Loucy (cell line): Measurements from ENCODE around the gene RALGAPA1.

Experiments used
- H2AFZ ChIP-seq: fragments of 200-600 bp; sonication (generic); 2 replicates; pipeline ENCODE4 v1.6.0; 2016; ENCODE audit warnings: antibody characterized with exemption, mild to moderate bottlenecking, low read length, moderate library complexity
- H3F3A ChIP-seq: fragments of 200-600 bp; 2 replicates; pipeline ENCODE4 v1.6.0; 2016; ENCODE audit warnings: antibody characterized with exemption, low read depth, mild to moderate bottlenecking
- H3K27me3 ChIP-seq: fragments of 200-600 bp; sonication (generic); 2 replicates; pipeline ENCODE4 v1.6.1; 2014; ENCODE audit warnings: low read length, mild to moderate bottlenecking; ENCODE audit not compliant: insufficient read depth, poor library complexity, severe bottlenecking
- H3K36me3 ChIP-seq: fragments of 200-600 bp; sonication (generic); 2 replicates; pipeline ENCODE4 v1.6.1; 2016; ENCODE audit warnings: low read length; ENCODE audit not compliant: insufficient read depth
- H3K4me1 ChIP-seq: fragments of 200-600 bp; sonication (generic); 2 replicates; pipeline ENCODE4 v1.5.1; 2014; ENCODE audit warnings: low read length, mild to moderate bottlenecking; ENCODE audit not compliant: insufficient read depth, poor library complexity, severe bottlenecking
- H3K4me2 ChIP-seq: fragments of 200-600 bp; sonication (generic); 2 replicates; pipeline ENCODE4 v1.6.0; 2014; ENCODE audit warnings: antibody characterized with exemption, low read length, low read depth, mild to moderate bottlenecking; ENCODE audit not compliant: poor library complexity, severe bottlenecking
- H3K4me3 ChIP-seq: fragments of 200-600 bp; sonication (generic); 2 replicates; pipeline ENCODE4 v1.5.1; 2014; ENCODE audit warnings: low read length, mild to moderate bottlenecking, mixed read lengths; ENCODE audit not compliant: poor library complexity, severe bottlenecking
- H3K79me2 ChIP-seq: fragments of 200-600 bp; sonication (generic); 2 replicates; pipeline ENCODE4 v1.6.1; 2014; ENCODE audit warnings: low read length; ENCODE audit not compliant: insufficient read depth
- H3K9ac ChIP-seq: fragments of 200-600 bp; sonication (generic); 2 replicates; pipeline ENCODE4 v1.6.0; 2014; ENCODE audit warnings: mild to moderate bottlenecking, low read depth, low read length, moderate library complexity; ENCODE audit not compliant: poor library complexity, severe bottlenecking
- H3K9me2 ChIP-seq: fragments of 200-600 bp; sonication (generic); replicated peaks from 2 replicates; pipeline ENCODE4 v1.6.1; 2016; ENCODE audit warnings: low read depth, low read length, mixed read lengths
- H3K9me3 ChIP-seq: fragments of 200-600 bp; sonication (generic); 2 replicates; pipeline ENCODE4 v1.6.1; 2014; ENCODE audit warnings: mild to moderate bottlenecking, antibody characterized with exemption, low read length, low read depth; ENCODE audit not compliant: insufficient read depth
- H4K20me1 ChIP-seq: fragments of 200-600 bp; sonication (generic); 2 replicates; pipeline ENCODE4 v1.6.0; 2014; ENCODE audit warnings: antibody characterized with exemption, low read length, mild to moderate bottlenecking; ENCODE audit not compliant: insufficient read depth, poor library complexity, severe bottlenecking
- EZH2phosphoT487 ChIP-seq: fragments of 200-600 bp; IDR thresholded peaks from 2 replicates; pipeline ENCODE4 v1.6.1; 2018; ENCODE audit warnings: antibody characterized with exemption, mild to moderate bottlenecking, moderate library complexity, borderline replicate concordance
- TF ChIP-seq, protein P1 (sequence below): fragments of 200-600 bp; sonication (generic); conservative IDR thresholded peaks from 2 replicates; pipeline ENCODE4 v1.5.1; 2014; ENCODE audit warnings: mild to moderate bottlenecking, antibody characterized with exemption, low read length

Gene RALGAPA1

DNA sequence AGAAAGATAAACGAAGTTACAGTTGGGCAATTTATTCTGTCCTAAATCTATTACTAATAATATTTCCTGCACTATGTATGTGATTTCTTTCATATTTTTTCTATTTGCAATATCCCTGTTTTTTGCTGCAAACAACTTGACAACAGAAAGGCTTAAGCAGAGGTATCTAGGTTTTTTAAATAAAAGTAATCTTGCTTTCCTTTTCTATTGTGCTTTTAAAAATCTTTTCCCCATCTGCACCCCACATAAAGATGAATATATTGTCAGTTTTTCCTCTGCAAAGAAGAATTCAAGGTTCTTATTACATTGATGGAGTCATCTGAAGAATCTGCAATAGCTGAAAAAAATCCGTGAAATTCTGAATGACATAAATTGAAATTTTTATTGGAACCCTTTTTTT is 502 bp upstream of the RALGAPA1 start:
- peaks cover 23% of the 10 kb centered on the region for H3K4me1 ChIP-seq
- 0 out of 2 replicates have a peak, but pooled peaks cover 3% of the 10 kb centered on the region for H3F3A ChIP-seq
- H3K9me2 ChIP-seq, result no peaks in the 10 kb centered on the region
- no peaks in the 10 kb centered on the region for H3K9me3 ChIP-seq
- H3K27me3 ChIP-seq, result no peaks in the 10 kb centered on the region
- H4K20me1 ChIP-seq, result peaks cover 23% of the 10 kb centered on the region
- H3K4me2 ChIP-seq, result peak overlapping the region; percentile 42
- H3K36me3 ChIP-seq, result no peaks in the 10 kb centered on the region
- peak overlapping the region; percentile 53; the same call in 1 of the 2 replicates for H2AFZ ChIP-seq
- no peak overlapping the region for H3K9ac ChIP-seq
- TF ChIP-seq, protein P1, sequence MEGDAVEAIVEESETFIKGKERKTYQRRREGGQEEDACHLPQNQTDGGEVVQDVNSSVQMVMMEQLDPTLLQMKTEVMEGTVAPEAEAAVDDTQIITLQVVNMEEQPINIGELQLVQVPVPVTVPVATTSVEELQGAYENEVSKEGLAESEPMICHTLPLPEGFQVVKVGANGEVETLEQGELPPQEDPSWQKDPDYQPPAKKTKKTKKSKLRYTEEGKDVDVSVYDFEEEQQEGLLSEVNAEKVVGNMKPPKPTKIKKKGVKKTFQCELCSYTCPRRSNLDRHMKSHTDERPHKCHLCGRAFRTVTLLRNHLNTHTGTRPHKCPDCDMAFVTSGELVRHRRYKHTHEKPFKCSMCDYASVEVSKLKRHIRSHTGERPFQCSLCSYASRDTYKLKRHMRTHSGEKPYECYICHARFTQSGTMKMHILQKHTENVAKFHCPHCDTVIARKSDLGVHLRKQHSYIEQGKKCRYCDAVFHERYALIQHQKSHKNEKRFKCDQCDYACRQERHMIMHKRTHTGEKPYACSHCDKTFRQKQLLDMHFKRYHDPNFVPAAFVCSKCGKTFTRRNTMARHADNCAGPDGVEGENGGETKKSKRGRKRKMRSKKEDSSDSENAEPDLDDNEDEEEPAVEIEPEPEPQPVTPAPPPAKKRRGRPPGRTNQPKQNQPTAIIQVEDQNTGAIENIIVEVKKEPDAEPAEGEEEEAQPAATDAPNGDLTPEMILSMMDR, result no peak
- no peak for TF ChIP-seq EZH2phosphoT487
- peaks cover 31% of the 10 kb centered on the region for H3K79me2 ChIP-seq
- H3K4me3 ChIP-seq, result peak overlapping the region; percentile 99

DNA sequence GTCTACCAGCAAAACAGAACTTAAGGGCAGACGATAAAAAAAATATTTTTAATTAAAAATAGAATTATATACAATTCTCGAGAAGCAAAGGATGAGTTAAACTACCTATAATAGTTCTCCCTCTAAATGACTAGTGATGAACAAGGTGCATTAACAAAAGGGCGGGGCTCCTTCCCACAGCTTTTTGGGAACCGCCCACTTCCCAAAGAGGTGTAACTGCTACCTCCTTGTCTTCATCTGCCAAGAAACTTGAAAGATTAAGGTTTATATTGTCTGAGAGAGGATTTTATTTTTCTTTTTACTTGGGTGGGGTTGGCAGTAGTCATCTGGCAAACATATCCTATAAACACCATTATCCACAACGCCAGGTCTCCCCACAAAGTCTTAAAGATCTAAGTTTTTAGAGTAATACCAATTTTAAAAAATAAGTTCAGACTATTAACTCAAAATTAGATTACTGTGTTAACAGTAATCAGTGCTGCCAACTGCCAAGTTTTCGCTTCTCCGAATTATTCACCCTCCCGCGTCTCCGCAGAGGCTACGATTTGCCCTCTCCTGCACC is 938 bp downstream of the RALGAPA1 start:
- H4K20me1 ChIP-seq, result peaks cover 23% of the 10 kb centered on the region
- no peaks in the 10 kb centered on the region for H3K9me2 ChIP-seq
- peak overlapping the region; percentile 82 for H2AFZ ChIP-seq
- H3K4me2 ChIP-seq, result peak overlapping the region; percentile 93
- peaks cover 32% of the 10 kb centered on the region for H3K79me2 ChIP-seq
- H3K27me3 ChIP-seq, result no peaks in the 10 kb centered on the region
- H3K4me1 ChIP-seq, result peaks cover 23% of the 10 kb centered on the region
- peak overlapping the region; percentile 99 for H3K4me3 ChIP-seq
- 0 out of 2 replicates have a peak, but pooled peaks cover 3% of the 10 kb centered on the region for H3F3A ChIP-seq
- no peaks in the 10 kb centered on the region for H3K36me3 ChIP-seq
- TF ChIP-seq EZH2phosphoT487, result no peak
- TF ChIP-seq, protein P1, result no peak
- peak overlapping the region; percentile 86 for H3K9ac ChIP-seq
- H3K9me3 ChIP-seq, result no peaks in the 10 kb centered on the region

GRCh38 chr14:35807131-35807961 is 1.7 kb downstream of the RALGAPA1 start:
- Histone ChIP-seq H3K4me3 (peak overlapping the region; percentile 99), H3K79me2 (peaks cover 39% of the 10 kb centered on the region)

More at GRCh38 chr14:35807131-35807961, 1.7 kb downstream of the RALGAPA1 start:
- Histone ChIP-seq H3K27me3 (no peaks in the 10 kb centered on the region), H3K9me2 (no peaks in the 10 kb centered on the region), H2AFZ (no peak overlapping the region), H3K4me1 (peaks cover 23% of the 10 kb centered on the region), H3K9me3 (no peaks in the 10 kb centered on the region), H4K20me1 (peaks cover 31% of the 10 kb centered on the region), H3K9ac (no peak overlapping the region), H3F3A (0 out of 2 replicates have a peak, but pooled peaks cover 3% of the 10 kb centered on the region), H3K36me3 (no peaks in the 10 kb centered on the region), H3K4me2 (peak overlapping the region; percentile 93)
- no peak for TF ChIP-seq EZH2phosphoT487
- TF ChIP-seq, protein P1, result no peak
